Bronchial epithelial cell (primary cell): ENCODE measurements around the gene SFR1. TPM values are rescaled to one million over a fixed set of nuclear protein-coding genes. Genes with fewer than 3 reads are reported as not detected.

Experiments
- DNase-seq: peaks from one replicate; pipeline ENCODE4 v3.0.0-alpha.2; 2010; ENCODE audit warnings: low read depth
- FAIRE-seq: peaks from 2 replicates; lab custom pipeline; 2011; peaks lifted over from hg19 to GRCh38; lab: Jason Lieb, UNC
- H3K27me3 ChIP-seq: 2 replicates; pipeline ENCODE4 v1.5.1; 2011; ENCODE audit warnings: low read length; ENCODE audit not compliant: control insufficient read depth, insufficient read depth
- H3K36me3 ChIP-seq: 2 replicates; pipeline ENCODE4 v1.5.1; 2011; ENCODE audit warnings: low read length; ENCODE audit not compliant: control insufficient read depth, insufficient read depth
- H3K4me3 ChIP-seq: 2 replicates; pipeline ENCODE4 v1.5.1; 2011; ENCODE audit warnings: mild to moderate bottlenecking, low read depth, low read length, control low read depth
- CTCF ChIP-seq: IDR thresholded peaks from 2 replicates; pipeline ENCODE4 v1.5.1; 2011; ENCODE audit warnings: mild to moderate bottlenecking, moderate library complexity, low read length, control low read depth, inconsistent platforms; ENCODE audit not compliant: insufficient read depth, severe bottlenecking
- total RNA-seq: library from RNA; depleted of rRNA; stranded (reverse); fragments of >200 nt; gene quantifications from 2 replicates; pipeline ENCODE4 v1.2.1, GENCODE V29; 2014

The SFR1 gene
- total RNA-seq, 1 donor from 2014 or later = 3.2 TPM

- FAIRE-seq (no peak), DNase-seq (no peak)
- Histone ChIP-seq H3K27me3 (no peaks in the 10 kb centered on the region), H3K4me3 (no peak overlapping the region), H3K36me3 (peaks cover 50% of the 10 kb centered on the region)
- TF ChIP-seq CTCF = no peak
Measured at GRCh38 chr10:104077663-104078151, 44.3 kb upstream of the SFR1 start.

- DNase-seq = peak; percentile 51
- Histone ChIP-seq H3K36me3 (peaks cover 26% of the 10 kb centered on the region), H3K27me3 (no peaks in the 10 kb centered on the region), H3K4me3 (no peak overlapping the region)
- no peak for FAIRE-seq
- peak; percentile 58 for TF ChIP-seq CTCF
Measured at GRCh38 chr10:104080762-104081161, 41.2 kb upstream of the SFR1 start.

- FAIRE-seq (no peak), DNase-seq (no peak)
- Histone ChIP-seq H3K4me3 (no peak overlapping the region), H3K27me3 (no peaks in the 10 kb centered on the region), H3K36me3 (peaks cover 18% of the 10 kb centered on the region)
- TF ChIP-seq CTCF = no peak
Measured at GRCh38 chr10:104081998-104082397, 40.0 kb upstream of the SFR1 start.

GRCh38 chr10:104084482-104085142 lies 37.4 kb upstream of the SFR1 start:
- Histone ChIP-seq H3K4me3 (peak overlapping the region; percentile 42), H3K27me3 (no peaks in the 10 kb centered on the region), H3K36me3 (peaks cover 2% of the 10 kb centered on the region)
- FAIRE-seq (no peak), DNase-seq (no peak)
- no peak for TF ChIP-seq CTCF

- DNase-seq (peak; percentile 88), FAIRE-seq (peak; percentile 13)
- peak within 1 kb of the TSS; percentile 42 for H3K4me3 ChIP-seq
- peaks cover 2% of the 10 kb centered on the region for H3K36me3 ChIP-seq
- no peak for TF ChIP-seq CTCF
- no peaks in the 10 kb centered on the region for H3K27me3 ChIP-seq
Measured at GRCh38 chr10:104085801-104086400, 36.1 kb upstream of the SFR1 start, which contains the start of gene COL17A1. TSS of gene COL17A1 (minus strand) at chr10:104085880. CDS start at chr10:104080673, 5,207 bp downstream.
